Measurements from ENCODE around the gene PPFIA3. TPM values are rescaled to one million over a fixed set of nuclear protein-coding genes. Genes with fewer than 3 reads are reported as not detected.

PPFIA3 gene
- total RNA-seq, 1 experiment from 2014 or later: 28.1 TPM

GRCh38 chr19:49194408-49194807, 75.1 kb downstream of the PPFIA3 start:
- no peaks in the 10 kb centered on the region for H3K27me3 ChIP-seq (ENCODE audit: insufficient read depth, low read length)
- CTCF ChIA-PET: interaction anchor here (0.8 kb wide), 1 partner anchor 31 kb away, joined by 3 read pairs; no protein-coding TSS in a partner anchor
- no TSS peak for BruUV-seq (replicated peaks)
- H3K27ac ChIP-seq (ENCODE audit: low read depth, low read length): no peak overlapping the region
- no peak for DNase-seq (ENCODE audit: low read depth, low spot score)
- no peak for ATAC-seq
- H2AFZ ChIP-seq (ENCODE audit: low read depth, low read length, poor library complexity, severe bottlenecking): no peak overlapping the region
- no peak overlapping the region for H3K9ac ChIP-seq (ENCODE audit: low read length)
- no peak overlapping the region for H3K4me3 ChIP-seq (replicated peaks in 1 of 2; ENCODE audit: low read depth in 1 of 2, low read length in 2 of 2)
- H3K4me1 ChIP-seq (ENCODE audit: control insufficient read depth in 1 of 2, insufficient read depth in 2 of 2, low read length in 2 of 2): peaks cover 0 to 3% of the 10 kb centered on the region in 2 experiments; a peak in 1 of 4 replicates
- TF ChIP-seq ZBTB33 (IDR thresholded peaks at IDR 0.05; ENCODE audit: extremely low read depth, insufficient replicate concordance, low read length) (no peak), RAD21 (IDR thresholded peaks at IDR 0.05; ENCODE audit: low read depth) (no peak), EZH2 (IDR thresholded peaks at IDR 0.05) (no peak), EZH2phosphoT487 (IDR thresholded peaks at IDR 0.05; ENCODE audit: borderline replicate concordance) (no peak), POLR2AphosphoS5 (IDR thresholded peaks at IDR 0.05; ENCODE audit: low read depth, low read length) (no peak), SIN3A (IDR thresholded peaks at IDR 0.05; ENCODE audit: low read depth) (no peak), ZFX (IDR thresholded peaks at IDR 0.05) (no peak)
- no peaks in the 10 kb centered on the region for H3K9me2 ChIP-seq (ENCODE audit: insufficient read depth)
- intact Hi-C loops (cut with micrococcal nuclease): no loop called here
- POLR2A ChIA-PET: no interaction called here
- H4K20me1 ChIP-seq (ENCODE audit: insufficient read depth): no peaks in the 10 kb centered on the region
- H3K36me3 ChIP-seq (ENCODE audit: control insufficient read depth in 1 of 2, insufficient read depth in 2 of 2, low read length in 2 of 2): peaks cover 4 to 18% of the 10 kb centered on the region in 2 experiments
- H3K9me3 ChIP-seq (ENCODE audit: control insufficient read depth in 1 of 2, insufficient read depth in 1 of 2, low read depth in 1 of 2, low read length in 2 of 2): peaks cover 0 to 3% of the 10 kb centered on the region in 2 experiments; a peak in 1 of 4 replicates
- no peak overlapping the region for H3K4me2 ChIP-seq (ENCODE audit: low read length)
- no peaks in the 10 kb centered on the region for H3K79me2 ChIP-seq (ENCODE audit: insufficient read depth, low read length)
- RAD21 ChIA-PET (ENCODE audit: low non-redundant PET in 1 of 2, low total read pairs in 2 of 2, uncharacterized antibody in 2 of 2, unreplicated experiment in 2 of 2): no interaction called here
